Measurements from ENCODE around the gene TAF1C.
A peak's percentile ranks its signal among the peaks of the same experiment; 100 is the strongest.

Gene TAF1C

GRCh38 chr16:84207879-84208278 is 21.0 kb upstream of the TAF1C start:
- TF ChIP-seq SCRT2 (tag by site-specific recombination; IDR thresholded peaks at IDR 0.05), result 0 out of 2 replicates have a peak, but pooled peaks have one; percentile 10
- no peak for TF ChIP-seq ZNF626 (tag by site-specific recombination; IDR thresholded peaks at IDR 0.05)
- Histone ChIP-seq H3K36me3 (ENCODE audit: control insufficient read depth in 2 of 2, insufficient read depth in 1 of 2, low read length in 2 of 2) (no peaks in the 10 kb centered on the region), H3K27ac (ENCODE audit: extremely low read depth, low read depth, low read length) (no peak overlapping the region), H3K9me3 (ENCODE audit: control insufficient read depth, insufficient read depth, low read depth, low read length) (no peaks in the 10 kb centered on the region), H3K4me1 (ENCODE audit: control insufficient read depth, insufficient read depth, low read length) (no peaks in the 10 kb centered on the region), H3K4me3 (ENCODE audit: low read depth, low read length) (no peak overlapping the region)
- POLR2A ChIA-PET, result no interaction called here
- CTCF ChIA-PET, result interaction anchor here (0.7 to 1.1 kb wide), 2 partner anchors 124 to 277 kb away, joined by 3 to 5 read pairs; no protein-coding TSS in a partner anchor

GRCh38 chr16:84207251-84207650 is 20.4 kb upstream of the TAF1C start:
- Histone ChIP-seq H3K36me3 (ENCODE audit: control insufficient read depth in 2 of 2, insufficient read depth in 1 of 2, low read length in 2 of 2) (no peaks in the 10 kb centered on the region), H3K27ac (ENCODE audit: extremely low read depth, low read depth, low read length) (no peak overlapping the region), H3K4me3 (ENCODE audit: low read depth, low read length) (no peak overlapping the region), H3K9me3 (ENCODE audit: control insufficient read depth, insufficient read depth, low read depth, low read length) (no peaks in the 10 kb centered on the region), H3K4me1 (ENCODE audit: control insufficient read depth, insufficient read depth, low read length) (no peaks in the 10 kb centered on the region)
- ChIA-PET CTCF (interaction anchor here (0.7 to 1.1 kb wide), 2 partner anchors 123 to 277 kb away, joined by 3 to 5 read pairs; no protein-coding TSS in a partner anchor), POLR2A (no interaction called here)
- no peak for TF ChIP-seq ZNF510 (tag by site-specific recombination; IDR thresholded peaks at IDR 0.05; ENCODE audit: insufficient replicate concordance)
- TF ChIP-seq ZNF677 (tag by site-specific recombination; IDR thresholded peaks at IDR 0.05), result 0 out of 2 replicates have a peak, but pooled peaks have one; percentile 12
- no peak for TF ChIP-seq KLF7 (tag by site-specific recombination; IDR thresholded peaks at IDR 0.05; ENCODE audit: borderline replicate concordance)
- no peak for TF ChIP-seq MZF1 (tag by site-specific recombination; IDR thresholded peaks at IDR 0.05; ENCODE audit: borderline replicate concordance)
- TF ChIP-seq ZNF654 (tag by site-specific recombination; IDR thresholded peaks at IDR 0.05; ENCODE audit: low read depth), result no peak
- TF ChIP-seq ZSCAN16 (tag by site-specific recombination; IDR thresholded peaks at IDR 0.05), result no peak
- no peak for TF ChIP-seq ZNF132 (tag by site-specific recombination; IDR thresholded peaks at IDR 0.05; ENCODE audit: borderline replicate concordance)

GRCh38 chr16:84205976-84206691 is 19.3 kb upstream of the TAF1C start:
- POLR2A ChIA-PET, result no interaction called here
- Histone ChIP-seq H3K4me3 (ENCODE audit: low read depth, low read length) (no peak overlapping the region), H3K4me1 (ENCODE audit: control insufficient read depth, insufficient read depth, low read length) (no peaks in the 10 kb centered on the region), H3K27ac (ENCODE audit: extremely low read depth, low read depth, low read length) (no peak overlapping the region), H3K36me3 (ENCODE audit: control insufficient read depth in 2 of 2, insufficient read depth in 1 of 2, low read length in 2 of 2) (no peaks in the 10 kb centered on the region), H3K9me3 (ENCODE audit: control insufficient read depth, insufficient read depth, low read depth, low read length) (no peaks in the 10 kb centered on the region)
- CTCF ChIA-PET, result no interaction called here
- TF ChIP-seq HIC1 (tag by site-specific recombination; IDR thresholded peaks at IDR 0.05) (no peak), ZBTB20 (tag by site-specific recombination; IDR thresholded peaks at IDR 0.05) (no peak), ZNF518A (tag by site-specific recombination; conservative IDR thresholded peaks at IDR 0.05; ENCODE audit: low read depth) (no peak), ZBTB10 (tag by site-specific recombination; IDR thresholded peaks at IDR 0.05) (no peak), GLIS2 (tag by site-specific recombination; IDR thresholded peaks at IDR 0.05) (no peak), ZNF585B (tag by site-specific recombination; IDR thresholded peaks at IDR 0.05) (no peak), ZNF175 (tag by site-specific recombination; IDR thresholded peaks at IDR 0.05) (no peak), SP3 (tag by site-specific recombination; IDR thresholded peaks at IDR 0.05) (no peak), ZBTB7A (tag by site-specific recombination; IDR thresholded peaks at IDR 0.05; ENCODE audit: low read depth) (no peak), ZNF555 (tag by site-specific recombination; conservative IDR thresholded peaks at IDR 0.05) (no peak), ZNF791 (tag by site-specific recombination; IDR thresholded peaks at IDR 0.05) (no peak)
